ENCODE measurements around the gene ZNF593.

DNA sequence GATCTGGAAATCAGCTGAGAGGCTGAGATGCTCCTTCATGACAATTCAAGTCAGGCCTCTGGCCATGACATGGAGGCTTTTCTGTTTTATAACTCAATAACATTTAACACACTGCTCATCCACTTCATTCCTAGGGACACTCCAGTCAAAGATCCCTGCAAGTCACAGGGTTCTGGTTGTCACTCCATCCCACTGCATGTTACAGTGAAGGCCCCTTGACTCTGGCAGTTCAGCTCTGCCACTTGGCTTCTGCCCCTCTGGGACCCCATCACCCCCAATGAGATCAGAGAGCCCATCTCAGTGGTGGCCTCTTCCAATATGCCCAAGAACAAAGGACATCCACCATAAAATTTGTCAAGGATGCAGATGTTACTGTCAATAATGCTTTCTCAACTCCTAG is 20.8 kb upstream of the ZNF593 start:
- TF ChIP-seq, protein P1, sequence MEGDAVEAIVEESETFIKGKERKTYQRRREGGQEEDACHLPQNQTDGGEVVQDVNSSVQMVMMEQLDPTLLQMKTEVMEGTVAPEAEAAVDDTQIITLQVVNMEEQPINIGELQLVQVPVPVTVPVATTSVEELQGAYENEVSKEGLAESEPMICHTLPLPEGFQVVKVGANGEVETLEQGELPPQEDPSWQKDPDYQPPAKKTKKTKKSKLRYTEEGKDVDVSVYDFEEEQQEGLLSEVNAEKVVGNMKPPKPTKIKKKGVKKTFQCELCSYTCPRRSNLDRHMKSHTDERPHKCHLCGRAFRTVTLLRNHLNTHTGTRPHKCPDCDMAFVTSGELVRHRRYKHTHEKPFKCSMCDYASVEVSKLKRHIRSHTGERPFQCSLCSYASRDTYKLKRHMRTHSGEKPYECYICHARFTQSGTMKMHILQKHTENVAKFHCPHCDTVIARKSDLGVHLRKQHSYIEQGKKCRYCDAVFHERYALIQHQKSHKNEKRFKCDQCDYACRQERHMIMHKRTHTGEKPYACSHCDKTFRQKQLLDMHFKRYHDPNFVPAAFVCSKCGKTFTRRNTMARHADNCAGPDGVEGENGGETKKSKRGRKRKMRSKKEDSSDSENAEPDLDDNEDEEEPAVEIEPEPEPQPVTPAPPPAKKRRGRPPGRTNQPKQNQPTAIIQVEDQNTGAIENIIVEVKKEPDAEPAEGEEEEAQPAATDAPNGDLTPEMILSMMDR (conservative IDR thresholded peaks at IDR 0.05; ENCODE audit: low read depth, low read length): no peak
- TF ChIP-seq EZH2 (IDR thresholded peaks at IDR 0.05; ENCODE audit: borderline replicate concordance, low read depth, low read length, poor library complexity, severe bottlenecking): no peak

Data from A673 (cell line).